Chondrocyte (in vitro differentiated cells): ENCODE data around the gene INS. TPM values are rescaled to one million over a fixed set of nuclear protein-coding genes. Genes with fewer than 3 reads are reported as not detected.
A peak's percentile ranks its signal among the peaks of the same experiment; 100 is the strongest.

Experiments
- DNase-seq: peaks from one replicate; pipeline ENCODE4 v3.0.0; 2021; ENCODE audit warnings: mixed read lengths, low spot score
- H3K27ac Mint-ChIP-seq: one replicate; pipeline ENCODE4 v1.8.0; 2021; ENCODE audit warnings: mild to moderate bottlenecking, moderate library complexity, mixed read lengths; ENCODE audit not compliant: unreplicated experiment
- H3K27me3 Mint-ChIP-seq: 2 replicates; pipeline ENCODE4 v1.8.0; 2021; ENCODE audit warnings: low read depth, mixed read lengths
- H3K36me3 Mint-ChIP-seq: 2 replicates; pipeline ENCODE4 v1.8.0; 2021; ENCODE audit warnings: low read depth, mixed read lengths
- H3K4me1 Mint-ChIP-seq: 2 replicates; pipeline ENCODE4 v1.8.0; 2021; ENCODE audit warnings: low read depth, mild to moderate bottlenecking, mixed read lengths
- H3K4me3 Mint-ChIP-seq: one replicate; pipeline ENCODE4 v1.8.0; 2021; ENCODE audit warnings: mild to moderate bottlenecking, moderate library complexity, mixed read lengths; ENCODE audit not compliant: unreplicated experiment
- H3K9me3 Mint-ChIP-seq: 2 replicates; pipeline ENCODE4 v1.8.0; 2021; ENCODE audit warnings: low read depth, mixed read lengths
- total RNA-seq: library from RNA; stranded (reverse); gene quantifications from 3 replicates; pipeline ENCODE4 v1.2.1, GENCODE V29; 2021
- TF ChIP-seq, protein P1 (sequence below): fragments of 200-600 bp; sonication (generic); IDR thresholded peaks from 2 replicates; pipeline ENCODE4 v1.5.0; 2021; ENCODE audit warnings: antibody characterized with exemption, mild to moderate bottlenecking, moderate library complexity

INS gene
- total RNA-seq, 1 donor from 2014 or later = not detected

DNA sequence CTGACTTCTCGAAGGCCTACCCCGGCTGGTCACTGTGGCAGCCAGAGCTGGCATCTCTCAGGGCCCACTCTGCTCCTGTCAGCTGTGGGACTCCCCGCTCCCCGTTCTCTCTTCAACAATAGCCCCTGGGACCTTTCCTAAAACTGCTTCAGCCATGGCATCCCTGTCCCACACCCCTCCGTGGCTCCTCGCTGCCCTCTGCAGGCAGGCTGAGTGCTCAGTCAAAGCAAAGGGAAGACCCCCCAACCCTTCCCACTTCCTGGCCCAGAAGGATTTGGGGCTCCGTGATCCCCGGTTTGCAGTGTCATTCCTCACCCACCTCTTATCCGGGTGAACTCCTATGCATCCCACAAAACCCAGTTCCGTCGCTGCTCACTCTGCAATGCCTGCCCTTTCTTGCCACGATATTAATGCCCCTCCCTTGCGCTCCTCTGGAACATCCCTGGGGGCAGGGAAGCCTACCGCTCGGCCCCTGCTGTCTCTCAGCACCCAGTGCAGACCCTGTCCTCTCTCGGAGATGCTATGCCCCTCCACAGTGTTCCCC lies 12.2 kb upstream of the INS start:
- no peak for DNase-seq
- TF ChIP-seq, protein P1, sequence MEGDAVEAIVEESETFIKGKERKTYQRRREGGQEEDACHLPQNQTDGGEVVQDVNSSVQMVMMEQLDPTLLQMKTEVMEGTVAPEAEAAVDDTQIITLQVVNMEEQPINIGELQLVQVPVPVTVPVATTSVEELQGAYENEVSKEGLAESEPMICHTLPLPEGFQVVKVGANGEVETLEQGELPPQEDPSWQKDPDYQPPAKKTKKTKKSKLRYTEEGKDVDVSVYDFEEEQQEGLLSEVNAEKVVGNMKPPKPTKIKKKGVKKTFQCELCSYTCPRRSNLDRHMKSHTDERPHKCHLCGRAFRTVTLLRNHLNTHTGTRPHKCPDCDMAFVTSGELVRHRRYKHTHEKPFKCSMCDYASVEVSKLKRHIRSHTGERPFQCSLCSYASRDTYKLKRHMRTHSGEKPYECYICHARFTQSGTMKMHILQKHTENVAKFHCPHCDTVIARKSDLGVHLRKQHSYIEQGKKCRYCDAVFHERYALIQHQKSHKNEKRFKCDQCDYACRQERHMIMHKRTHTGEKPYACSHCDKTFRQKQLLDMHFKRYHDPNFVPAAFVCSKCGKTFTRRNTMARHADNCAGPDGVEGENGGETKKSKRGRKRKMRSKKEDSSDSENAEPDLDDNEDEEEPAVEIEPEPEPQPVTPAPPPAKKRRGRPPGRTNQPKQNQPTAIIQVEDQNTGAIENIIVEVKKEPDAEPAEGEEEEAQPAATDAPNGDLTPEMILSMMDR = peak; percentile 71
- Mint-ChIP-seq H3K9me3 (no peaks in the 10 kb centered on the region), H3K4me1 (peaks cover 3% of the 10 kb centered on the region), H3K27ac (no peak overlapping the region), H3K4me3 (no peak overlapping the region), H3K27me3 (no peaks in the 10 kb centered on the region), H3K36me3 (no peaks in the 10 kb centered on the region)

DNA sequence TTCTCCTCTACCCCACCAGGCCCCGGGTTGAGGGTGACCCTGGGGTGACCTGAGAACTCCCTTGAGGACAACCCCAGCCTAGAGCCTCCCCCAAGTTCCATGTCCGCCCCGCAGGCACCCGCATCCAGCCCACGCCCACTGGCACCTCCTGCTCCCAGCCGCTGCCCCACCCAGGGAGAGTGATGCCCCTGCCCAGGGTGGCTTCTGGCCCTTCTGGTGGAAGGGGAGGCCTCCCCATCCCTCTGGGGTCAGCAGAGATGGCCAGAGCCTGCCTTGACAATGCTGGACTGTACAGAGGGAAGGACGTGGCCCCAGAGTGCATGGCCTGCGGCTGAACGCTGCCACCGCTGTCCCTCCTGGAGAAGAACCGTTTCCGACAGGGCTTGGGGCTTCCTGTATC lies 11.7 kb upstream of the INS start:
- H3K27ac Mint-ChIP-seq = no peak overlapping the region
- DNase-seq = no peak
- no peaks in the 10 kb centered on the region for H3K36me3 Mint-ChIP-seq
- peaks cover 3% of the 10 kb centered on the region for H3K4me1 Mint-ChIP-seq
- H3K9me3 Mint-ChIP-seq = no peaks in the 10 kb centered on the region
- peaks cover 2% of the 10 kb centered on the region for H3K27me3 Mint-ChIP-seq
- no peak overlapping the region for H3K4me3 Mint-ChIP-seq
- TF ChIP-seq, protein P1 = no peak

DNA sequence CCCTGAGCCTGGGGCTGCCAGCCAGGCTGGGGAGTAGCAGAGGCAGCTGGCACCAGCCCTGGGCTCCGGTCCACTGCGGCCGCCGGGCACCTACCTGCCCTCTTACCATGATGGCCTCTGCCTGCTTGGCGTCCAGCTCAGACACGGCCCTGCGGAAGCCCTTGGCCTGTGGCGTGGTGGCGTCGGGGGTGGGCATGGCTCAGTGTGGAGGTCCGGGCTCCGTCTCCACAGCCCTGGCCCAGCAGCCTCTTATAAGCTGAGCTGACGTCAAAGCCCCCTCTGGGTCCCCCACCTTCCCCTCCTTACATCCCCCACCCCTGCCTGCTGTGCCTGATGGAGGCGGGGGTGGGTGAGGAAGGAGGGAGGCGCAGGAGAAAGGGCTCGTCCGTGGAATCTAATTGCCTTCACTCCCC lies 10.6 kb upstream of the INS start, which contains the start of gene TH:
Gene TH (minus strand): TSS at position 225 of the 413 bp plus-strand sequence. CDS start 29 bp downstream, at position 196.
- Mint-ChIP-seq H3K36me3 (no peaks in the 10 kb centered on the region), H3K27ac (no peak within 1 kb of the TSS), H3K9me3 (no peaks in the 10 kb centered on the region), H3K27me3 (peaks cover 2% of the 10 kb centered on the region), H3K4me1 (peaks cover 3% of the 10 kb centered on the region), H3K4me3 (no peak within 1 kb of the TSS)
- DNase-seq = no peak
- TF ChIP-seq, protein P1 = no peak

DNA sequence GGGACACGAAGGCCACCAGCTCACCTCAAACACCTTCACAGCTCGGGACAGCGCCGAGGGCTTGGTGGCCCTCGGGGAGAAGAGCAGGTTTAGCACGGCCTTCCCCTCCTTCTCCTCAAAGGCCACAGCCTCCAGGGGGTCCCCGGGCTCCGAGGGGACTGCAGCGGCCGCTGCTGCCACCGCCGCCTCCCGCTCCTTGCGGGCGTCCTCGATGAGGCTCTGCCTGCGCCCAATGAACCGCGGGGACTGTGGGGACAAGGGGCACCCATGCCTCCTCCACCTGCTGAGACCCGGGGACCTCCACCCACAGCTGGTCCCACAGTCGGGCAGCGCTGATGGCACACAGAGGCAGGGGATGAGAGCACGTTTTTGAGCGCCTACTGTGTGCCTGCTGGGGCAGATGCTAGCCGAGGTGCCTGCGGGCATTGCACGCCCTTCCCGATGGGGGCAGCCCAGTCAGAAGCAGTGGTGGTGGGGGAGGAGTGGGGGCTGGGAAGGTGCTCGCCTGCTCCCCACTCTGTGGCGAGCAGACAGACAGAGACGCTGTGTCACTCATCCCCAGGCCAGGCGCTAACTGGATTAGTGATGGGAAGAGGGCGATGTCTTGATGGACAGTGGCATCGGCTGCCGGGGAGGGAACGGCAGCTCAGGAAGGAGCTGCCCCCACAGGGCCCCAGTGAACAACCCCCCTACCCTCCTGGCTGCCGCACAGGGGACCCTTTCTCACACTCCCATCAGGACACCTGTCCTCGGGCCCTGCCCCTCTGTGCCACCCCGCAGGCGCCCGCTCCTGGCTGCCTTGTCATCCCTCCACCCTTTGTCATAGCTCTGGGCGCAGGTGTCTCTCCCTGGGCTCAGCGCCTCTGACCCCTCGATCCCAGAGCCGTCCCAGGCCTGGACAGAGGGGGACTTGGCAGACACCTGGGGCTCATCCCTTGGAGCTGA lies 8.9 kb upstream of the INS start:
- no peak for DNase-seq
- TF ChIP-seq, protein P1 = no peak
- H3K4me3 Mint-ChIP-seq = no peak overlapping the region
- H3K9me3 Mint-ChIP-seq = no peaks in the 10 kb centered on the region
- no peaks in the 10 kb centered on the region for H3K36me3 Mint-ChIP-seq
- H3K27me3 Mint-ChIP-seq = peaks cover 2% of the 10 kb centered on the region
- H3K27ac Mint-ChIP-seq = no peak overlapping the region
- H3K4me1 Mint-ChIP-seq = no peaks in the 10 kb centered on the region

DNA sequence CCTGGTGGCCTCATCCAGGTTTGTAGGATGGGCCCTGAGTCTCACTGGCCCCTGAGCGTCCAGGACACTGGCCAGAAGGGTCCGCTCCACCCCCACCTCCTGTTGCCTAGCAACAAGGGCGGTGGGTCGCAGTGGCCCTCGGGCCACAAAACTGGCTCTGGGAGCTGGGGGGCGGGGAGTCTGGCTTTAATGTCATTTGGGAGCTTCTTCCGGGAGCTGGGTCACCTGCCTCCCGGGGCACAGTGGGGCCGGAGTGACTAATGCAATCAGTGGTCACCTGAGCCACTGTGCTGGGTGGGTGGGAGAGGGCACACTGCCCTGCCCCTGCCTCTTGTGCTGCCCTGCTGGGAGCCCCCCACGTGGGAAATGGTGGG lies 8.0 kb upstream of the INS start:
- H3K27ac Mint-ChIP-seq = no peak overlapping the region
- no peaks in the 10 kb centered on the region for H3K9me3 Mint-ChIP-seq
- H3K4me3 Mint-ChIP-seq = no peak overlapping the region
- no peak for DNase-seq
- H3K36me3 Mint-ChIP-seq = no peaks in the 10 kb centered on the region
- H3K27me3 Mint-ChIP-seq = peaks cover 2% of the 10 kb centered on the region
- TF ChIP-seq, protein P1 = no peak
- no peaks in the 10 kb centered on the region for H3K4me1 Mint-ChIP-seq
